ENCODE results near the gene PPDPF.
A peak's percentile ranks its signal among the peaks of the same experiment; 100 is the strongest.
"Not testable (repeated sequence)": the region's sequence is repeated elsewhere in the genome, so short reads cannot be mapped to it uniquely, and the experiment has no call there.

PPDPF gene

GRCh38 chr20:63508072-63508768, 12.3 kb upstream of the PPDPF start:
- Histone ChIP-seq H3K27ac (ENCODE audit: insufficient read depth, low read length, poor library complexity, severe bottlenecking) (no peak overlapping the region), H3K4me1 (ENCODE audit: control insufficient read depth, insufficient read depth, low read length, poor library complexity, severe bottlenecking) (no peaks in the 10 kb centered on the region), H3K4me3 (ENCODE audit: insufficient read depth, low read depth, low read length, poor library complexity, severe bottlenecking) (no peak overlapping the region), H3K36me3 (ENCODE audit: control insufficient read depth, insufficient read depth, low read length) (no peaks in the 10 kb centered on the region), H3K9me3 (ENCODE audit: control insufficient read depth, low read length) (no peaks in the 10 kb centered on the region), H3K27me3 (replicated peaks; ENCODE audit: control insufficient read depth, insufficient read depth, low read length, poor library complexity, severe bottlenecking) (no peaks in the 10 kb centered on the region)
- no peak for DNase-seq

DNA sequence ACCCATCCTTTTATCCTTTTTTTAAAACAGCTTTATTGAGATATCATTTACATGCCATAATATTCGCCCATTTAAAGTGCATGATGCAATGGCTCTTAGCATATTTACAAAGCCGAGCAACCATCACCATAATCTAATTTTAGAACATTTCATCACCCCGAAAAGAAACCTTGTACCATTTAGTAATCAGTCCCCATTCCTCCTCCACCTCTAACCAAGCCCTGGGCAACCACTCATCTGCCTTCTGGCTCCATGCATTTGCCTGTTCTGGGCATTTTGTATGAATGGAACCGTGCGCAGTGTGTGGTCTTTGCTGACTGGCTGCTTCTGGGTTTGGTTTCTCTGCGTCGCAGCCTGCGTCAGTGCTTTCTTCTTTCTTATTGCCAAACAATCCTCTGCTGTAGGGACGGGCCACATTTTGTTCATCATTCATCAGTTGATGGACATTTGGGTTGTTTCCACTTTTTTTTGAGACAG, 11.4 kb upstream of the PPDPF start:
- Histone ChIP-seq H3K27me3 (replicated peaks; ENCODE audit: control insufficient read depth, insufficient read depth, low read length, poor library complexity, severe bottlenecking) (no peaks in the 10 kb centered on the region), H3K36me3 (ENCODE audit: control insufficient read depth, insufficient read depth, low read length) (no peaks in the 10 kb centered on the region), H3K9me3 (ENCODE audit: control insufficient read depth, low read length) (no peaks in the 10 kb centered on the region), H3K4me3 (ENCODE audit: insufficient read depth, low read depth, low read length, poor library complexity, severe bottlenecking) (no peak overlapping the region), H3K27ac (ENCODE audit: insufficient read depth, low read length, poor library complexity, severe bottlenecking) (no peak overlapping the region), H3K4me1 (ENCODE audit: control insufficient read depth, insufficient read depth, low read length, poor library complexity, severe bottlenecking) (no peaks in the 10 kb centered on the region)
- DNase-seq: no peak

DNA sequence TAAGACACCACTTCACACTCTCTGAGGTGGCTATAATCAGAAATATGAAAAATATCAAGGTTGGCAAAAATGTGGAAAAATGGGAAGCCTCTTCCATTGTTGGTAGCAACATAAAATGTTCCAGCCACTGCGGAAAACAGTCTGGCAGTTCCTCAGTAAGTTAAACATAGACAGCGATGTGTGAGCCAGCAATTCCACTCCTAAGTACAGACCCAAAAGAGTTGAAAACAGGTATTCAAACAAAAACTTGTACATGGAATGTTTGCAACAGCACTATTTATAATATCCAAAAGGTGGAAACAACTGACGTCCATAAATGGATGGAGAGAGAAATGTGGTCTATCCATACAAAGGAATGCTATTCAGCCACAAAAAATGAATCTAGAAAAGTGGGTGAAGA, 7.4 kb upstream of the PPDPF start:
- Histone ChIP-seq H3K27ac (ENCODE audit: insufficient read depth, low read length, poor library complexity, severe bottlenecking) (no peak overlapping the region), H3K4me1 (ENCODE audit: control insufficient read depth, insufficient read depth, low read length, poor library complexity, severe bottlenecking) (no peaks in the 10 kb centered on the region), H3K36me3 (ENCODE audit: control insufficient read depth, insufficient read depth, low read length) (no peaks in the 10 kb centered on the region), H3K9me3 (ENCODE audit: control insufficient read depth, low read length) (no peaks in the 10 kb centered on the region), H3K27me3 (replicated peaks; ENCODE audit: control insufficient read depth, insufficient read depth, low read length, poor library complexity, severe bottlenecking) (no peaks in the 10 kb centered on the region), H3K4me3 (ENCODE audit: insufficient read depth, low read depth, low read length, poor library complexity, severe bottlenecking) (no peak overlapping the region)
- DNase-seq: no peak

DNA sequence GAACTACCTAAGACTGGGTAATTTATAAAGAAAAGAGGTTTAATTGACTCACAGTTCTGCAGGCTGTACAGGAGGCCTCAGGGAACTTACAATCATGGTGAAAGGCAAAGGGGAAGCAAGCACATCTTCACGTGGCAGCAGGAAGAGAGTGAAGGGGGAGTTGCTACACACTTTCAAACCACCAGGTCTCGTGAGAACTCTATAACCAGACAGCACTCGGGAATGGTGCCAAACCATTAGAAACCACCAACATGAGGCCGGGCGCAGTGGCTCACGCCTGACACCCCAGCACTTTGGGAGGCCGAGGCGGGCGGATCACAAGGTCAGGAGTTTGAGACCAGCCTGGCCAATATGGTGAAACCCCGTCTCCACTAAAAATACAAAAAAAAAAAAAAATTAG, 6.0 kb upstream of the PPDPF start:
- not testable (repeated sequence) for H3K27ac ChIP-seq (ENCODE audit: insufficient read depth, low read length, poor library complexity, severe bottlenecking); H3K4me3 ChIP-seq (ENCODE audit: insufficient read depth, low read depth, low read length, poor library complexity, severe bottlenecking); H3K9me3 ChIP-seq (ENCODE audit: control insufficient read depth, low read length); H3K4me1 ChIP-seq (ENCODE audit: control insufficient read depth, insufficient read depth, low read length, poor library complexity, severe bottlenecking); H3K36me3 ChIP-seq (ENCODE audit: control insufficient read depth, insufficient read depth, low read length); H3K27me3 ChIP-seq (replicated peaks; ENCODE audit: control insufficient read depth, insufficient read depth, low read length, poor library complexity, severe bottlenecking); DNase-seq

DNA sequence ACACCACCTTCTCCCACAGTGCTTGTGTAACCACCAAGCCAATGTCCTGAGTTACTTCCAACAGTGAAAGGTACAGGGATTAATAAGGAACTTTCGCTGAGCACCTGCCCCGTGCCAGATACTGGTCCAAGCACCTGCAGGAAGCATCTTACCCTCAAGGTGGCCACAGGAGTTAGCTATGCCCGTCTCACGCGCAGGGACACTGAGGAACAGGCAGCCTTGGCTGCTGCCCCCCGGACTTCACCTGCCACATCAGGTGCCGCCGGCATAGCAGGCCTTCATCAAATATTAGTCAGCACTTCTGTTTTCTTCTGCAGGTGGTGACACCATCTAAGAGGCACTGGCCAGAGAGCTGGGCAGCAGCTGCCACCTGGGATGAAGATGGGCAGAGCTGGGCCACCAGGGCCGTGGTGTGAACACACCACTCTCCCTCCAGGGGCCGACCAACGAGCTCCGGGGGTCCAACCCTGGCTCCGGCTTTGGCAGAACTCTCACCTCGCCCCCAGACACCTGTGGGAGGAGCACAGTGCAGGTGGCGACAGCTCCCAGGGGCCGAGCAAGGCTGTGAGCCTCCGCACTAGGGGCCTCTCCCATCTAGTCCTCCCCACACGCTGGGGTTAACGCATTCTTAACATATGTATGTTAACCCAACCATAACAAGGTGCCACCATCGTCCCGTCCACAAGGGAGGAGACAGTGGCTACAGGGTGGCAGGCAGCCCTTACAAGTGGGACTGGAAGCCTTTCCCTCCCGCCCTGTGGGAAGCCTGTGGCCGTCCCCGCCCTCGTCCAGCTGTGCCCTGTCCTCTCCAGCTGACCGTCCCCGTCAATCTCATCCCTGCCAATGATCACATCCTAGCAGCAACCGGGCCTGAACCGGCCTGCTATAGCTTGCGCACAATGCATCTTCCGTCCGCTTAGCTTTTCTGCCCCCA, 2.9 kb upstream of the PPDPF start:
- peaks cover 24% of the 10 kb centered on the region for H3K4me1 ChIP-seq (ENCODE audit: control insufficient read depth, insufficient read depth, low read length, poor library complexity, severe bottlenecking)
- H3K36me3 ChIP-seq (ENCODE audit: control insufficient read depth, insufficient read depth, low read length): no peaks in the 10 kb centered on the region
- H3K4me3 ChIP-seq (ENCODE audit: insufficient read depth, low read depth, low read length, poor library complexity, severe bottlenecking): no peak overlapping the region
- H3K27ac ChIP-seq (ENCODE audit: insufficient read depth, low read length, poor library complexity, severe bottlenecking): no peak overlapping the region
- no peaks in the 10 kb centered on the region for H3K9me3 ChIP-seq (ENCODE audit: control insufficient read depth, low read length)
- H3K27me3 ChIP-seq (replicated peaks; ENCODE audit: control insufficient read depth, insufficient read depth, low read length, poor library complexity, severe bottlenecking): no peaks in the 10 kb centered on the region
- no peak for DNase-seq

DNA sequence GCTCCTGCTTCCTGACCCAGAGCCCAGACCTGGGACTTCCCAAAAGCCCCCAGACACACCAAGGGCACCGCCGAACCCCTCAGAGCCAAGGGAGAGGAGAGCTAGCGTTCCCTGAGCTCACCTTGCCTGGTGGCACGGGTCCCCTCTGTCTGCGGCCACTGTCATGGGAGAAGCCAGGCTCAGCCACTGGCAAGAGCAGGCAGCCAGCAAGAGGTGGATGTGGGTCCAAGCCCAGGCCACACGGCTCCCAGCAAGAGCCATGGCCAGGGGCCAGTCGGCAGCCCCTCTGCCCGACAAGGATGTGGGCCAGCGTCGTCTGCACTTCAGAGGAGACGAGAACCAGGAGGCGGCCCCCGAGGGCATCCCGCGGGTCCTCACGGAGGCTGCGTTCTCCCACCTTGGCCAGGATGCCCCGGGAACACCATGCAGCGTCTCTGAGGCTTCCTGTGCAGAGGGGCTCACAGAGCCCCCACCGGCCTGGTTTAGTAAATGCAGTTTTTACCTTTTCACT, 2.2 kb upstream of the PPDPF start:
- no peak for DNase-seq
- Histone ChIP-seq H3K27ac (ENCODE audit: insufficient read depth, low read length, poor library complexity, severe bottlenecking) (no peak overlapping the region), H3K36me3 (ENCODE audit: control insufficient read depth, insufficient read depth, low read length) (peaks cover 6% of the 10 kb centered on the region), H3K9me3 (ENCODE audit: control insufficient read depth, low read length) (no peaks in the 10 kb centered on the region), H3K4me3 (ENCODE audit: insufficient read depth, low read depth, low read length, poor library complexity, severe bottlenecking) (no peak overlapping the region), H3K4me1 (ENCODE audit: control insufficient read depth, insufficient read depth, low read length, poor library complexity, severe bottlenecking) (peaks cover 25% of the 10 kb centered on the region), H3K27me3 (replicated peaks; ENCODE audit: control insufficient read depth, insufficient read depth, low read length, poor library complexity, severe bottlenecking) (no peaks in the 10 kb centered on the region)

- Histone ChIP-seq H3K4me3 (ENCODE audit: insufficient read depth, low read depth, low read length, poor library complexity, severe bottlenecking) (peak overlapping the region; percentile 76), H3K36me3 (ENCODE audit: control insufficient read depth, insufficient read depth, low read length) (peaks cover 10% of the 10 kb centered on the region), H3K4me1 (ENCODE audit: control insufficient read depth, insufficient read depth, low read length, poor library complexity, severe bottlenecking) (peaks cover 25% of the 10 kb centered on the region), H3K27me3 (replicated peaks; ENCODE audit: control insufficient read depth, insufficient read depth, low read length, poor library complexity, severe bottlenecking) (no peaks in the 10 kb centered on the region), H3K9me3 (ENCODE audit: control insufficient read depth, low read length) (no peaks in the 10 kb centered on the region), H3K27ac (ENCODE audit: insufficient read depth, low read length, poor library complexity, severe bottlenecking) (peak overlapping the region; percentile 70)
- DNase-seq: no peak
Observed at GRCh38 chr20:63518946-63519667, 1.5 kb upstream of the PPDPF start.

DNA sequence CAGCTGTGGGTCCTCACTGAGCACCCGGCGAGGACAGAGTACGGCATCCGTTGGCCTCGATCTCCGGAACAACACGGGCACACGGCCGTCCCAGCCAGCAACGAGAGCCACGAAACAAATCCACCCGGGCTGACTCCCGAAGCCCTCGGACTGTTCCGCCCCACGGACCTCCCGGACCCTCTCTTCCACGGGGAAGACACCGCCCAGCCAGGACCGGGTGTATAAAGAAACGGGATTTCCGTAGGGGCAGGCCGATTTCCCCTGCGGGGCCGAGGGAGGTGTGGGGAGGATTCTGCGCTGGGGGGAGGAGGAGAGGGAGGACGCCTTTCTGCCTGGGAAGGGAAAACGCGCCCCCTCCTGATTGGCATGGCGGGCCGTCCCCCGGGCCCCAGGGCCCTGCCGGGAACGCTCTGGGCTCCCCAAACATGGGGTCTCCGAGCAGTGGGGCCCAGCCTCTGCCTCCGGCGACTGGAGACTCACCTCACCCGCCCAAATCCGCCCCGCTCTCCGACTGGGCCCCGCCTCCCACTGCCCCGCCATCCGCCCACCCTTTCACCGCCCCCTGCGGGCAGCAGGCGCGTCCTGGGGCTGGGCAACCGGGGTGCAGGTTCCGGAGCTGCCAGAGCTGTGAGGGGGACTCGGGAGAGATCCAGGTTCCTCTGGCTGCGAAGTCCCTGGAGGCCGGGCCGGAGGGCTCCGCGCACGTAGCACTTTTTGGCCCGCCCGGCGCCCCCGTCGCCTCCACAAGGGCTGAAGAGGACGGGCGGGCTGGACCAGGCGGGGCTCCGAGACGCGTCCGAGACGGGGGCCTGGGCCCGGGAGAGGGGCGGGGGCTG, 679 bp upstream of the PPDPF start:
- peaks cover 25% of the 10 kb centered on the region for H3K4me1 ChIP-seq (ENCODE audit: control insufficient read depth, insufficient read depth, low read length, poor library complexity, severe bottlenecking)
- peak; percentile 53 to 66 (median 58) for DNase-seq
- H3K9me3 ChIP-seq (ENCODE audit: control insufficient read depth, low read length): no peaks in the 10 kb centered on the region
- H3K27me3 ChIP-seq (replicated peaks; ENCODE audit: control insufficient read depth, insufficient read depth, low read length, poor library complexity, severe bottlenecking): no peaks in the 10 kb centered on the region
- H3K27ac ChIP-seq (ENCODE audit: insufficient read depth, low read length, poor library complexity, severe bottlenecking): peak overlapping the region; percentile 70
- H3K4me3 ChIP-seq (ENCODE audit: insufficient read depth, low read depth, low read length, poor library complexity, severe bottlenecking): peak overlapping the region; percentile 76
- H3K36me3 ChIP-seq (ENCODE audit: control insufficient read depth, insufficient read depth, low read length): peaks cover 10% of the 10 kb centered on the region

DNA sequence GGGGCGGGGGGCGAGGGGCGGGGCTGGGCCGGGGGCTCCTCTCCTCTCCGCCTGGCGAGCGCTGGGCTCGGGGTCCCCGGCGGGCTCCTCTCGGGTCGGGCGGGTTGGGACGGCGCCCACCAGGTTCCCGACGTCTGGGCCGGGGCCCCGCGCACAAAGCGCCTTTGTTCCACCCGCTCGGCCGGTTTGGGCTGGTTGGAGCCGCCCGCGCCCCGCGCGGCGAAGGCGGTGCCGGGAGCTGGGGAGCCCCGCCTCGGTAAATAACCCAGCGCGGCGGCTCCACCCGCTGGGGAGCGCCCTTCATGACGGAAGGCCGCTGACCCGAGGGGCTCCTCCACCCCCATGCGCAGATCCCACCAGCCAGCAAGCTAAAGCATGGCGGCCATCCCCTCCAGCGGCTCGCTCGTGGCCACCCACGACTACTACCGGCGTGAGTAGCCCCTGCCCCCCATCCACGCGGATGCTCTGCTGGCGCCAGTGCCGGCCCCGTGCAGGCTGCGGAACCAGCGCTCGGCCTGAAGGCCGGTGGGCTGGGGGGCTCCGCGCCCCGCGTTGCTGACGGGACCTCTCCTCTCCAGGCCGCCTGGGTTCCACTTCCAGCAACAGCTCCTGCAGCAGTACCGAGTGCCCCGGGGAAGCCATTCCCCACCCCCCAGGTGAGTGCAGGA, 503 bp downstream of the PPDPF start:
- peaks cover 25% of the 10 kb centered on the region for H3K4me1 ChIP-seq (ENCODE audit: control insufficient read depth, insufficient read depth, low read length, poor library complexity, severe bottlenecking)
- H3K4me3 ChIP-seq (ENCODE audit: insufficient read depth, low read depth, low read length, poor library complexity, severe bottlenecking): peak overlapping the region; percentile 76
- H3K9me3 ChIP-seq (ENCODE audit: control insufficient read depth, low read length): no peaks in the 10 kb centered on the region
- peaks cover 10% of the 10 kb centered on the region for H3K36me3 ChIP-seq (ENCODE audit: control insufficient read depth, insufficient read depth, low read length)
- H3K27ac ChIP-seq (ENCODE audit: insufficient read depth, low read length, poor library complexity, severe bottlenecking): peak overlapping the region; percentile 70
- peak; percentile 34 to 49 (median 47) for DNase-seq
- H3K27me3 ChIP-seq (replicated peaks; ENCODE audit: control insufficient read depth, insufficient read depth, low read length, poor library complexity, severe bottlenecking): no peaks in the 10 kb centered on the region

All from effector memory CD4-positive, alpha-beta T cell (primary cell).